Right cardiac atrium (tissue), 5 donors: Measurements from ENCODE around the gene EPS15. TPM values are rescaled to one million over a fixed set of nuclear protein-coding genes. Genes with fewer than 3 reads are reported as not detected.

ENCODE experiments used
- ATAC-seq, 2 donors: fragments of 200-7000 bp; cut with Tn5 transposase; one replicate each; pipeline versions ENCODE4 v1.8.0 to v1.9.1; 2020; ENCODE audit warnings: moderate library complexity in 2 of 2, mild to moderate bottlenecking in 1 of 2
- DNase-seq, 3 donors: peaks; one replicate each; pipeline ENCODE4 v3.0.0-alpha.2; 2020
- H3K27ac ChIP-seq: one replicate; pipeline ENCODE4 v1.5.1; 2013; ENCODE audit warnings: mild to moderate bottlenecking, low read length, control low read depth, moderate library complexity
- H3K27me3 ChIP-seq: one replicate; pipeline ENCODE4 v1.6.1; 2013; ENCODE audit not compliant: control insufficient read depth, insufficient read depth
- H3K4me1 ChIP-seq: one replicate; pipeline ENCODE4 v1.6.1; 2013; ENCODE audit warnings: low read length; ENCODE audit not compliant: control insufficient read depth, insufficient read depth
- H3K4me3 ChIP-seq: one replicate; pipeline ENCODE4 v1.5.1; 2013; ENCODE audit warnings: low read length, control low read depth
- H3K9me3 ChIP-seq: one replicate; pipeline ENCODE4 v1.6.1; 2013; ENCODE audit warnings: low read length; ENCODE audit not compliant: control insufficient read depth
- WGBS: extraction: QIAGEN DNeasy Blood & Tissue Kit; methylation state at CpG from one replicate; pipeline ENCODE4 v1.1.7; 2013; 5-methylcytosine and 5-hydroxymethylcytosine counted together
- intact Hi-C, 4 donors: fragments of 100-400 bp; cut with DNase I; formaldehyde crosslinking; loops; one replicate each; pipeline versions ENCODE4 v1.11.0 to v1.14.0; 2022 to 2023
- polyA plus RNA-seq: library from polyadenylated mRNA; stranded (reverse); fragments of 200-250 nt; gene quantifications from one replicate; pipeline ENCODE4 v1.2.3, GENCODE V29; 2013
- total RNA-seq, 4 donors: library from RNA; stranded (reverse); fragmentation: NEBNext Ultra II Directional; extraction: Animal tissue kit (Norgen Biotek cat#: 25700); gene quantifications; one replicate each; pipeline ENCODE4 v1.2.1, GENCODE V29; 2021
- donor health status: healthy with polysubstance abuse.
- donor health status: DM: no; HTN: yes; CAD: no.
- donor health status: DM: no; HTN: no; CAD: no.
- donor health status: DM: no; HTN: yes; CAD: no; lungs with severe emphysema.
- donor health status: DM: yes; HTN: yes; CAD: no.

The EPS15 gene
- total and polyA plus RNA-seq, 5 donors: 26.0 to 87.5 (median 74.4) TPM

DNA sequence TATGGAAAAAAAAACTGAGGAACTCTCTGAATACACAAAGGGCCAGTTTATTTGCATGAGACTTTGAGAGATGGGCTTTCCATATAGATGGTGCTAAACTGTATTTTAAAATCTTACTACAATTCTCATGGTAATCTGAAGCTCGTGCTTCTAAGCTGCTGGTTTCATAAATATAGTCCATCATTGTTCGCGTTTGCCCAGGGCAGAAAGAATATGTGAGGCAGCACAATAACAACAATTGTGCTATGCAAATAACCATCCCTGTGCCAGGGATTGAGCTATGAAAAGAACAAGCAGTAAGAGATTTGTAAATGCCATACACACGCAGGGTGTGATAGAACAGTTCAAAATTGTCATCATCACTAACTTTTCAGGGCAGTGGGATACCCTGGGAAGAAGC lies 4.9 kb upstream of the EPS15 start:
- Histone ChIP-seq H3K4me3 (no peak overlapping the region), H3K4me1 (no peaks in the 10 kb centered on the region), H3K27ac (no peak overlapping the region), H3K27me3 (no peaks in the 10 kb centered on the region), H3K9me3 (no peaks in the 10 kb centered on the region)
- DNase-seq (no peak), ATAC-seq (no peak)
- intact Hi-C loops: no loop called here
- WGBS: 82% methylated on average over 4 of the region's 4 CpGs

DNA sequence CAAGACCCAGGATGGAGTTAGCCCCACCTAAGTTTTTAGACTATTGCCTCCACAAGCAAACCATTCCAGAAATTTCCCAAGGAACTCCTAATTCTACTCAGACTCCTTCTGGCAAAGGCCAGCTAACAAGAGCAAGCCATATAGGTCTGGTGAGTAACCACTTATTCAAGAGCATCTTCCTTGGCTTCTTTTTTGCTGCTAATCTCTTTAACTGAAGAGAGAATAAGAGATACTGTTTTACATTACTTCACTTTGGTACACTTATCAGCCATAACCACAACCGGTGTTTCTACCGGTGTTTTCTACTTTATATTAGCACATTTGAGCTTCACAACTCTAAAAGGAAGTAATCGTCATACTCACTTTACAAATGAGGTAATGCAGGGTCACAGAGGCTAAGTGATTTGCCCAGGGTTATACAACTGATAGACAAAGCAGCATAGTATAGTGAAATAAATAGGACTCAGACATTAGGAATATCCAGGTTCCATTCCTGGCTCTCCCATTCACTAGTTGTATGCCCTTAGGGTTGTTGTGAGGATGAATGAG lies 1.7 kb upstream of the EPS15 start:
- Histone ChIP-seq H3K9me3 (no peaks in the 10 kb centered on the region), H3K4me1 (no peaks in the 10 kb centered on the region), H3K27ac (no peak overlapping the region), H3K27me3 (no peaks in the 10 kb centered on the region), H3K4me3 (no peak overlapping the region)
- no peak for DNase-seq
- intact Hi-C loops: no loop called here
- no peak for ATAC-seq
- 41% methylated on average over 3 of the region's 3 CpGs for WGBS

DNA sequence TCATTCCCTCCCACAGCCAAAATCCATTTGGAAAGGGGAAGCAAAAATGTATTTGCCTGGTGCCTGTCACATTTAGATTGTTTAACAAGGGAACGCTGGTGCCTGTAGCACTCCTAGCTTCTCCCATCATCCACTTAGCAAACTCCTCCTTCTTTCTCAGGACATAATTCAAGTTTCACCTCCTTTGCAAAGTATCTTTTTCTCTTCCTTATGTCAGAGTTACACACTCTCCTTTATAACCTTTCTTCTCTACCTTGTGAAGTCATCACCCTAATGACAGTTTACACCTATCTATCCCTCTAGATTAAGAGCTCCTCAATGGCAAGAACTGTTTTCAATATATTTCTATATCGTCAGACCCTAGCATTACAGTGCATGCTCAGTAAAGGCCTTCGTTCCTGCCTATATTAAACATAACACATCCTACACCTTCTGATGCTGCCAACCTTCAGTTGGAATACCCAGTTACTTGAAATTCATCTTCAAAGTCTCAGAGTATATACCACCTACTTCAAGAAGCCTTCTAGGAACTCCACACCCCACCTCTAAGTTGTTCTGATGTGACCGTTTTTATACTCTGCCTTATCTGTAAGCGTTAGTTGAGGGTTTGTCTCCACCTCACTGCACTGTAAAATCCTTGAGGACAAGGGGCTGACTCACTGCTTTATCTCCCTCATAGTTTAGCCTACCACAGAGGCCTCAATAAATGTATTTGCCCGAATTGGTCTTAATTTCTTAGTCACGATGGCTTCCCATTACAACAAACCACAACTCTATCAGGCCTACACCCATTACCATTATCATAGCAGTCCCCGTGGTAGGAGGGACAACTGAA lies 1.0 kb upstream of the EPS15 start:
- intact Hi-C loops: no loop called here
- H3K4me3 ChIP-seq: no peak overlapping the region
- 60% methylated on average over 8 of the region's 8 CpGs for WGBS
- no peak overlapping the region for H3K27ac ChIP-seq
- no peaks in the 10 kb centered on the region for H3K27me3 ChIP-seq
- H3K9me3 ChIP-seq: no peaks in the 10 kb centered on the region
- ATAC-seq (peak in 1 of 2 donors; percentile 13), DNase-seq (no peak)
- no peaks in the 10 kb centered on the region for H3K4me1 ChIP-seq

DNA sequence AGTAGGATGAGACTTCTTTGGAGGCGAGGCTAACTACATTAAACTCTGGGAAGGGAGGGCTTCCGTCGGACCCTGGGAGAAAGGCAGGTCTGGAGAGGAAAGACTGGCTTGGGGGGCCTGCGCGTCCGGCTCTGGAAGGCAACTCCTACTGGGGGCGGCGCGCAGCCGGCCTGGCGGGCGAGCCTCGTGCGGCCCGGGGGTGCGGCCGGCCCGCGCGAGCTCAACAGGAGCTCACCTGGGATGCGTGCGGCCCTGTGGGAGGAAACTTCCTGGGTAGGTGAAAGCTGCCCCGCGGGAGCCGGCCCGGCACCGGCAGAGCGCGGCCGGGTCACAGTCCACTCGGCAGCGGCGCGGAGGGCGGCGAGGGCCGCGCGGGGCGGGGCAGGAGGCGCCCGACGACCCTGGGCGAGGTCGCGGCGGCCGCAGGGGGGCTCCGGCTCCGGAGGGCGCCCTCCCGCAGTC lies 449 bp downstream of the EPS15 start:
- Histone ChIP-seq H3K4me1 (no peaks in the 10 kb centered on the region), H3K4me3 (peak overlapping the region; percentile 85), H3K9me3 (no peaks in the 10 kb centered on the region), H3K27me3 (no peaks in the 10 kb centered on the region), H3K27ac (peak overlapping the region; percentile 92)
- WGBS: under 1% methylated on average over 52 of the region's 52 CpGs
- peak; percentile 64 for ATAC-seq
- peak; percentile 53 to 80 (median 80) for DNase-seq
- intact Hi-C loops: no loop called here

DNA sequence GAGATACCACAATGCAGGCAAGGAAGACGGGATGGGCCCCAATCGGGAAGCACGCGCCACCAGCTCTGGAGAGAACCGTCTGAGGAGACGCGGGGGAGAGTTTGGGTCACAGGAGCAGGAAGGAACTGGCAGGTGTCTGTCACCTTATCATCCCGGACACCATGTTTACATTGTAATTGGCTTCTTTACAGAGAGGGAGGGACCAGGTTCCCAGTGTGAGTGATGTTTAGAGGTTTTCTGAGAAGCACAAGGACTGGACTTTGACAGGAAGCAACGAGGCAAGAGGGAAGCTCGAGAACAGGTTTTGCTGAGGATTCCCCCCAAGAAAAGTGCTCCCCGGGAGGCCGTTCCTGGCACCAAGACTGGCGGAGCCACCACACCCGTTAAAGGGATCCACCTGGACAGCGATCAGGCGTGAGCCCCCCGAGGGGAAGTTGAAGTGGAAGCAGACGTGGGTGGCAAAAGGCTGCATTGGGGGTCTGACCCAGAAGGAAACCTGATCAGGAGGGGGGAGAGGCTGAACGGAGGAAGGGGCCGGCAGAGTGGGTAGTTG lies 957 bp downstream of the EPS15 start:
- ATAC-seq: peak; percentile 22 to 51
- intact Hi-C loops: no loop called here
- peak overlapping the region; percentile 85 for H3K4me3 ChIP-seq
- H3K27ac ChIP-seq: peak overlapping the region; percentile 92
- no peaks in the 10 kb centered on the region for H3K9me3 ChIP-seq
- no peaks in the 10 kb centered on the region for H3K4me1 ChIP-seq
- H3K27me3 ChIP-seq: no peaks in the 10 kb centered on the region
- peak; percentile 25 to 74 (median 69) for DNase-seq
- 0% methylated on average over 20 of the region's 20 CpGs for WGBS

DNA sequence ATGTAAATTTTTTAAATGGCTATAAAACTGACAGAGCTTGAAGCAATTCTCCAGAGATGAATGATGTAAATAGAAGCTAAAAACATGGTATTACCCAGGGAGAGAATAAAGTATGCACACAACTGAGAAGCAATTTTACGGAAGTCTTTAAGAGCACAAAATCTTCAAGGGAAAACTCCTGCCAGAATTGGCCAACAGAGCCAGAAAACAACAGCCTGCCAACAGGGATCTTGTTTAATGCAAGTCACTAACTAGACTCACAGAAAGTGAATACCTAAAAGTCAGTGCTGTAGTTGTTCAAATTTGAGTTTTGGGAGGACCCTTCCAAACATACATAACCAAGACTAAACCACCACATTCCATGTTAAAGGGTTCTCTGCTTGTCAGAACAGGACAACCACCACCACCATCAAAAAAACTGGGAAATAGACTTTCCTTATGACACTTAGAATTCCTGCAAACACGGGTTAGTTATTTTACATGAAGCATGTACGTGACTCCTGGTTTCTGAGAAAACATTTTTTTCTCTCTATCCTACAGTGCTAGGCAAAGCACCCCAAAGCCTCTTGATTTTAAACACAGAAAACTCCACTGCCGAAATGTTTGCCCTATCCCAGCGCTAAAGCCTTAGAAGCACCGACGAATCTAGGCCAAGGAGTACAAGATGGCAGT lies 1.6 kb downstream of the EPS15 start:
- Histone ChIP-seq H3K4me3 (peak overlapping the region; percentile 85), H3K27me3 (no peaks in the 10 kb centered on the region), H3K4me1 (no peaks in the 10 kb centered on the region), H3K9me3 (no peaks in the 10 kb centered on the region), H3K27ac (peak overlapping the region; percentile 92)
- intact Hi-C loops: no loop called here
- WGBS: 3% methylated on average over 7 of the region's 7 CpGs
- ATAC-seq (no peak), DNase-seq (no peak)

DNA sequence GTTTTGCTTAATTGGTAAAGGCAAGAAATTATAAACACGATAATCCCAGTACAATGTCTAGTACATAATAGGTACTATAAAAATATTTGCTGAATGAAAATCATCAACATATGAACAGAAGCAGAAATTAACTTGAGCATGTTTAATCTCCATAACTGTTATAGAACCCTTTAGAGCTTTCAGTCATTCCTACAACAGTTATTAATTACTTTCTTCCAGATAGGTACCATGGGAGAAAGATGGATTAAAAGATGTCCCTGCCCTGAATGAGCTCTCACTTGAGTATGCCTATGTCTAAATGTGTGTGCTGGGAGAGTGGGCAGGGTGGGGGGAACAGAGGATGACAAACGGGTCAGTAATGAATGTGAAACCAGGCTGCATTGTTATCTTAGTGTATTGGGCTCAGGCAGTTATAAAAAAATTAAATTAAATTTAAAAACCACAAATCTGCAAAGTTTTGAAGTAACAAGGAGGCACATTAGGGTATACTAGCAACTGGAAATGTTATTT lies 2.4 kb downstream of the EPS15 start:
- H3K4me3 ChIP-seq: peak overlapping the region; percentile 85
- ATAC-seq (no peak), DNase-seq (no peak)
- 21% methylated on average over 2 of the region's 2 CpGs for WGBS
- no peaks in the 10 kb centered on the region for H3K9me3 ChIP-seq
- no peaks in the 10 kb centered on the region for H3K27me3 ChIP-seq
- peak overlapping the region; percentile 48 for H3K27ac ChIP-seq
- intact Hi-C loops: no loop called here
- H3K4me1 ChIP-seq: no peaks in the 10 kb centered on the region

DNA sequence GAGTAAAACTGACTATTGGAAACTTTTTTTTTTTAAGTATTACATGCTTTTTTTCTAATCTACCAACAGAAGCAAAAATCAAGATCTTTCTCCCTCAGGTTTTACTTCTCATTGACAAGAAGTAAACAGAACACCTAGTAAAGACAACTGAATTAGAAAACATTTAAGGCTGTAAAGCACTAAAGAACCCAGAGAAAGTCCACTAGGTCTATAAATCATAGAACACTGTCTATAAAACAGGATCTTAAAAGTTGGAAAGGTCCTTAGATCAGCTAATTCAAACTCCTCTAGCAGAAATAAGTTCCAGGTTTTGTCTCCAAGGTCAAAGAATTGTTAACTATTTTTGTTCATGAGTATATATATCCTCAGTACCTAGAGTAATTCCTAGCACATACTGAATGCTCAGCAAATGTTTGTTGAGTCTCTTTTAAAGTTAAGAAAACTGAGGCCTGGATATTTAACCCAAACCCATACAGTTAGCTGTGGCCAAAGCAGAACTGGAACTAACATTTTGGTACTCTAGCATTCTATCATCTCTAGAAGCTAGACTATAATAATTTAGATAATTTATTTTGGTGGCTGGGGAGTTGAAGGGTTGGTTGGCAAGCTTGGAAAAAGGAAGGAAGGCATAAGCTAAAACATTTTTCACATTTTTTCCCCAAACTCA lies 3.0 kb downstream of the EPS15 start:
- peak overlapping the region; percentile 12 for H3K4me3 ChIP-seq
- no peaks in the 10 kb centered on the region for H3K9me3 ChIP-seq
- no peak for DNase-seq
- intact Hi-C loops: no loop called here
- no peak for ATAC-seq
- no peaks in the 10 kb centered on the region for H3K4me1 ChIP-seq
- H3K27me3 ChIP-seq: no peaks in the 10 kb centered on the region
- no peak overlapping the region for H3K27ac ChIP-seq

DNA sequence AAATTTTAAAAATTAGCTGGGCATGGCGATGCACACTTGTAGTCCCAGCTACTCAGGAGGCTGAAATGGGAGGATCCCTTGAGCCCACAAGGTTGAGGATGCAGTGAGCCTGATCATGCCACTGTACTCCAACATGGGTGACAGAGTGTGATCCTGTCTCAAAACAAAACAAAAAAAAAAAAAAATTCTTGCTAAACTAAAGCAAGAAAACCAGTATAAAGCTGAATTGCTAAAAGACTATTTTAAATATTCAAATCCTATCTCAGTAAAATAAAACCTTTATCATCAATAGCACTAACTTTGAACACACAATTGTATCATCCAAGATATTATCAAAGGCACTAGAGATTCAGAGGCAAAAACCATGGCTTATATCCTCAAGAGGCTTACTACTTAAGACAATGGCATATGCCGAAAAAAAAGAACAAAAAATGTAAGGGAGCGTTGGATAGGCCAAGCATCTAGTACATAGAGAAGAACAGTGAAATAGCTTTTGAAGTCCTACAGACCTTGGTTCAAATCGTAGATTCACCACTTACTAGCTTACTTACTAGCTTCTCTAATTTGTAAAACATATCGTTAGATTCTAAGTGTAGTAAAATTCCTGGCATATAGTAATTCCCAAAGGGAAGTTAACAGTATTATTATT lies 3.6 kb downstream of the EPS15 start:
- H3K27ac ChIP-seq: peak overlapping the region; percentile 54
- intact Hi-C loops: no loop called here
- DNase-seq (no peak), ATAC-seq (no peak)
- H3K4me3 ChIP-seq: peak overlapping the region; percentile 25
- H3K4me1 ChIP-seq: no peaks in the 10 kb centered on the region
- H3K9me3 ChIP-seq: no peaks in the 10 kb centered on the region
- H3K27me3 ChIP-seq: no peaks in the 10 kb centered on the region
- 52% methylated on average over 5 of the region's 5 CpGs for WGBS

DNA sequence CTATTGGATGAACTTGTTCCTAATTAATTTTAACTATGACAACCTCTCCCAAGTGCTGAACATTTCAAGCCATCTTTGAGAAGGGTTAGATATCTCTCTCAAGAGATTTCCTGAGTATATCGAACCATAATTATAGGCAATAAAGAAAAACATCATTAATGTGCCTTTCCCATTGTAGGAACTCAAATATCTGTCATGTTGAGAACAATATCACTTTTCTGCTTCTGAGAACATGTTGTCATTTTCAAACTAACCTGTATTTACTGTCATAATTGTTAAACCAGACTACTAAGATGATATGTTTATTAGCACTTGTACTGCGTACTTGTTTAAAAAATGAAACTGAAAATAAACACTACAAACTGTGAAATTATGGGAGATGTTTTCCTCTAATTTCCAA lies 4.3 kb downstream of the EPS15 start:
- Histone ChIP-seq H3K4me1 (no peaks in the 10 kb centered on the region), H3K27me3 (no peaks in the 10 kb centered on the region), H3K9me3 (no peaks in the 10 kb centered on the region), H3K27ac (no peak overlapping the region), H3K4me3 (peak overlapping the region; percentile 17)
- 22% methylated on average over 2 of the region's 2 CpGs for WGBS
- intact Hi-C loops: no loop called here
- no peak for ATAC-seq
- DNase-seq: no peak
